T-cell (primary cell): ENCODE data around the gene SELENOI. TPM values are rescaled to one million over a fixed set of nuclear protein-coding genes. Genes with fewer than 3 reads are reported as not detected.

Experiments used
- ATAC-seq, 4 experiments: fragments of 200-7000 bp in 3 of 4; fragments of 150-1000 bp in 1 of 4; cut with Tn5 transposase; replicated peaks in 1 of 4; 1 replicate in 3 of 4; 2 replicates in 1 of 4; pipeline ENCODE4 v1.10.0; 2021; ENCODE audit warnings: moderate library complexity in 3 of 4, mild to moderate bottlenecking in 2 of 4, moderate number of reproducible peaks in 1 of 4
- CTCF ChIA-PET, 2 donors: fragments of 300-600 bp; sonication (Branson Sonifier 250); formaldehyde crosslinking; loops; one replicate each; lab custom pipeline; 2022; ENCODE audit warnings: antibody characterized with exemption in 2 of 2; lab: Charles Lee
- POLR2A ChIA-PET, 2 donors: fragments of 300-600 bp; sonication (Branson Sonifier 250); formaldehyde crosslinking; loops; one replicate each; lab custom pipeline; 2022; ENCODE audit warnings: antibody characterized with exemption in 2 of 2; lab: Charles Lee
- DNase-seq, 35 experiments: peaks; one replicate each; pipeline versions ENCODE4 v3.0.0 to v3.0.0-alpha.2; 2013 to 2023
- H3K27ac ChIP-seq: one replicate; pipeline ENCODE4 v1.5.1; 2013; ENCODE audit warnings: low read length
- H3K27me3 ChIP-seq, 2 experiments: replicated peaks in 1 of 2; 1 replicate in 1 of 2; 2 replicates in 1 of 2; pipeline versions ENCODE4 v1.6.1 to v1.7.0; 2013; ENCODE audit warnings: low read length in 1 of 2, mixed read lengths in 1 of 2; ENCODE audit not compliant: control insufficient read depth in 2 of 2, insufficient read depth in 2 of 2; ENCODE audit errors: extremely low read depth in 1 of 2
- H3K36me3 ChIP-seq, 2 donors: 1 replicate in 1 of 2; 2 replicates in 1 of 2; pipeline versions ENCODE4 v1.6.1 to v1.7.0; 2013; ENCODE audit warnings: low read length in 1 of 2; ENCODE audit not compliant: control insufficient read depth in 2 of 2, insufficient read depth in 1 of 2; ENCODE audit errors: extremely low read depth in 1 of 2
- H3K4me1 ChIP-seq, 2 experiments: 1 replicate in 1 of 2; 2 replicates in 1 of 2; pipeline versions ENCODE4 v1.6.1 to v1.7.0; 2013; ENCODE audit warnings: low read length in 2 of 2, mixed read lengths in 1 of 2; ENCODE audit not compliant: insufficient read depth in 2 of 2, control insufficient read depth in 1 of 2; ENCODE audit errors: extremely low read depth in 1 of 2
- H3K4me3 ChIP-seq, 2 donors: 1 replicate in 1 of 2; 2 replicates in 1 of 2; pipeline versions ENCODE4 v1.5.1 to v1.7.0; 2013; ENCODE audit warnings: mild to moderate bottlenecking in 2 of 2, low read length in 1 of 2, moderate library complexity in 1 of 2; ENCODE audit not compliant: control insufficient read depth in 1 of 2; ENCODE audit errors: extremely low read depth in 1 of 2
- H3K9me3 ChIP-seq: 2 replicates; pipeline ENCODE4 v1.7.0; 2013
- H3K27ac Mint-ChIP-seq, 2 donors: one replicate each; pipeline ENCODE4 v1.8.0; 2020 to 2021; ENCODE audit warnings: mild to moderate bottlenecking in 2 of 2, mixed read lengths in 2 of 2
- H3K27me3 Mint-ChIP-seq, 2 donors: one replicate each; pipeline ENCODE4 v1.8.0; 2021 to 2022; ENCODE audit warnings: mixed read lengths in 2 of 2
- H3K36me3 Mint-ChIP-seq: one replicate; pipeline ENCODE4 v1.8.0; 2021; ENCODE audit warnings: mixed read lengths
- H3K4me1 Mint-ChIP-seq, 3 donors: one replicate each; pipeline ENCODE4 v1.8.0; 2020 to 2022; ENCODE audit warnings: mixed read lengths in 3 of 3, mild to moderate bottlenecking in 1 of 3
- H3K4me3 Mint-ChIP-seq, 3 donors: one replicate each; pipeline ENCODE4 v1.8.0; 2020 to 2022; ENCODE audit warnings: mild to moderate bottlenecking in 3 of 3, mixed read lengths in 3 of 3, moderate library complexity in 3 of 3
- H3K9me3 Mint-ChIP-seq, 3 donors: one replicate each; pipeline ENCODE4 v1.8.0; 2020 to 2022; ENCODE audit warnings: mixed read lengths in 3 of 3
- WGBS: methylation state at CpG from one replicate; pipeline ENCODE4 v1.1.5; 2013; ENCODE audit warnings: missing lambda C conversion rate; ENCODE audit not compliant: insufficient coverage; 5-methylcytosine and 5-hydroxymethylcytosine counted together
- total RNA-seq, 35 experiments: library from RNA in 6 of 35; stranded (reverse) in 6 of 35; fragments of 120-200 nt in 1 of 35; gene quantifications; one replicate each; pipeline versions ENCODE4 v1.2.1 to v1.2.4 and lab custom pipeline; 2013 to 2026

SELENOI gene
- total RNA-seq, 5 donors from 2014 or later (not counting 1 experiment from before 2014, with no cell fraction given), result 18.3 to 37.1 (median 22.0) TPM

DNA sequence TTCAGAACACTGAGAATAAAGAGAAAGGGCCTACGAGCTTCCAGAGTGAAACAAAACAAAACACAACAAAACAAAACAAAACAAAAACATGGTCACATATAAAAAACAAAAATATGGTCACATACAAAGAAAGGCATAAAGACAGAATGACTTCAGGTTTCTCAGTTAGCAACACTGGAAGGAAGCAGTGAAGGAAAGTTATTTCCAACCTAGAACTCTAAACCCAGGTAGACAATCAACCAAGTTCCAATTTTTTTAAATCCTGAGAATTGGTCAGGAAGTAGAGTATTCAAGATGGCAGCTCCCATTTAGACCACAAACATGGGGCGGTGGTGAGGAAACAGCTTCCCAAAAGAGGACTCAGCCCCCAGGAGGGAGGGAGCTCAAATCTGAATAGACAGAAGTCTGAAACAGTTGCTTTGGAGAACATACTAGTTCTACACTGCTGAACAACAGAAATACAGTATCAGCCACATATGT lies 64.9 kb downstream of the SELENOI start:
- ChIA-PET POLR2A (no interaction called here), CTCF (no interaction called here)
- H3K36me3 Mint-ChIP-seq, result no peaks in the 10 kb centered on the region
- no CpG with 5 or more reads among the region's 2 CpGs for WGBS
- no peak overlapping the region for H3K27ac Mint-ChIP-seq
- no peaks in the 10 kb centered on the region for H3K9me3 Mint-ChIP-seq
- no peaks in the 10 kb centered on the region for H3K36me3 ChIP-seq
- H3K4me1 ChIP-seq, result no peaks in the 10 kb centered on the region
- H3K4me3 ChIP-seq, result no peak overlapping the region
- peaks cover 14% of the 10 kb centered on the region in 2 donors for H3K27me3 Mint-ChIP-seq
- DNase-seq, result no peak
- H3K4me1 Mint-ChIP-seq, result peaks cover 7 to 9% (median 9%) of the 10 kb centered on the region in 3 donors
- H3K4me3 Mint-ChIP-seq, result no peak overlapping the region
- no peaks in the 10 kb centered on the region for H3K9me3 ChIP-seq
- H3K27ac ChIP-seq, result no peak overlapping the region
- no peak for ATAC-seq
- H3K27me3 ChIP-seq, result peaks cover 0 to 6% of the 10 kb centered on the region in 2 experiments

DNA sequence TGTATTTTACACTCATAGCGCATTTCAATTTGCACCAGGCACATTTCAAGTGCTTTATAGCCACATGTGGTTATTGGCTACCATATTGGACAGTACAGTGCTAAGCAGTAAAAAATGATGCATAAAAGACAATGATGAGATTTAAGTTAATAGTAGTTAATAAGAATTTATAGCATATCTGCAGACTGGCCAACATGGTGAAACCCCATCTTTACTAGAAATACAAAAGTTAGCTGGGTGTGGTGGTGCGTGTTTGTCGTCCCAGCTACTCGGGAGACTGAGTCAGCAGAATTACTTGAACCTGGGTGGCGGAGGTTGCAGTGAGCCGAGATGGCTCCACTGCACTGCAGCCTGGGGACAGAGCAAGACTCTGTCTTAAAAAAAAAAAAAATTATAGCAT lies 65.5 kb downstream of the SELENOI start:
- CTCF ChIA-PET, result no interaction called here
- peak overlapping the region in 2 of 3 donors; percentile 66 to 69 for H3K4me3 Mint-ChIP-seq
- ATAC-seq, result no peak
- H3K27ac Mint-ChIP-seq, result no peak overlapping the region
- no peaks in the 10 kb centered on the region for H3K4me1 ChIP-seq
- no peaks in the 10 kb centered on the region for H3K36me3 ChIP-seq
- peaks cover 7 to 9% (median 9%) of the 10 kb centered on the region in 3 donors for H3K4me1 Mint-ChIP-seq
- H3K27me3 ChIP-seq, result peaks cover 0 to 6% of the 10 kb centered on the region in 2 experiments
- H3K27me3 Mint-ChIP-seq, result peaks cover 14% of the 10 kb centered on the region in 2 donors
- POLR2A ChIA-PET, result no interaction called here
- H3K9me3 ChIP-seq, result no peaks in the 10 kb centered on the region
- no peak for DNase-seq
- H3K9me3 Mint-ChIP-seq, result no peaks in the 10 kb centered on the region
- no peak overlapping the region for H3K4me3 ChIP-seq
- H3K27ac ChIP-seq, result no peak overlapping the region
- H3K36me3 Mint-ChIP-seq, result no peaks in the 10 kb centered on the region
- 93% methylated on average over 3 of the region's 6 CpGs for WGBS

DNA sequence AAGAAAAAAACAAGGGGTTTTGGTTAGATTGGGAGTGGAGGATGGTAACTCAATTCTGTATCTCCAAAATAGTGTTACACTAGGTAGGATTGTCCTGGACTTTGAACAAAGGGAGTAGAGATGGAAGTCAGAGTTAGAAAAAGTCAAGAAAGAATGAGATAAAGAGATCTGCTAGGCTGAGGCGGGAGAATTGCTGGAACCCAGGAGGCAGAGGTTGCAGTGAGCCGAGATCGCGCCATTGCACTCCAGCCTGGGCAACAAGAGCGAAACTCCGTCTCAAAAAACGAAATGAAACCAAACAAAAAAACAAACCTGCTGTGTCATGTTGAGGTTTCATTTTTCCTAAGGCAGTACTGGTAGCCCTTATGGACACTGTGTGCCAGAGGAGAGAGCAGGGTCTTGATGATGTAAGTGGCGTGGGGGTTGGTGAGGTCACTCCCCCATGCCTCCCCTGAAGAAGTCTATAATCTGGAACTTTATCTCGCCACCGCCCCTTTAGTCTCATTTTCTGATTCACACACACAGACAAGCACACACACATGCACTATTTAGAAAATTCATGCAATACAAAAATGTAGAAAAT lies 66.2 kb downstream of the SELENOI start:
- H3K36me3 Mint-ChIP-seq, result no peaks in the 10 kb centered on the region
- Histone ChIP-seq H3K27ac (no peak overlapping the region), H3K27me3 (peaks cover 0 to 3% of the 10 kb centered on the region in 2 experiments), H3K9me3 (no peaks in the 10 kb centered on the region), H3K36me3 (no peaks in the 10 kb centered on the region), H3K4me3 (peak overlapping the region in 1 of 2 donors; percentile 13), H3K4me1 (no peaks in the 10 kb centered on the region)
- peaks cover 10 to 14% of the 10 kb centered on the region in 2 donors for H3K27me3 Mint-ChIP-seq
- H3K4me1 Mint-ChIP-seq, result peaks cover 7 to 9% (median 9%) of the 10 kb centered on the region in 3 donors
- peak overlapping the region; percentile 59 to 69 (median 66) for H3K4me3 Mint-ChIP-seq
- ChIA-PET CTCF (no interaction called here), POLR2A (no interaction called here)
- H3K9me3 Mint-ChIP-seq, result no peaks in the 10 kb centered on the region
- H3K27ac Mint-ChIP-seq, result peak overlapping the region in 1 of 2 donors; percentile 2
- ATAC-seq, result peak in 1 of 4 experiments; percentile 9
- WGBS, result 73% methylated on average over 4 of the region's 10 CpGs
- DNase-seq, result no peak

DNA sequence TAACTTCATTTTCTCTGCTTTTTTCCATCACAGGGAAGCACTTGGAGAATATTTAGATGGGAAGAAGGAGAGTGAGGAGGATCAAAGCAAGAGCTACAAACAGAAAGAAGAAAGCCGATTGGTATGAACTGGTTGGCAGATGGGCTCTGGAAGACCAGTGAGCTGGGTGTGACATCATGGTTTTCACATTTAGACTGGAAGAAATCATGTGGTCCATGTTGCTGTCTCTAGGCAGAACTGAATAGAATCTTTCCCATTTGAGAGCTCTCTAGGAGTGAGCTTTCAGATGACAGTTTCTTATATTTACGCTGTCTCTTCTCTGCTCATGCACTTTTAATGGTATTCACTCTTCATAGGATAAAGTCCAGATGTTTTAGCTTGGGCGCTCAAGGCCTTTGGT lies 68.4 kb downstream of the SELENOI start:
- Histone ChIP-seq H3K27ac (no peak overlapping the region), H3K4me1 (no peaks in the 10 kb centered on the region), H3K9me3 (no peaks in the 10 kb centered on the region), H3K4me3 (no peak overlapping the region), H3K27me3 (peaks cover 0 to 4% of the 10 kb centered on the region in 2 experiments), H3K36me3 (no peaks in the 10 kb centered on the region)
- ChIA-PET POLR2A (no interaction called here), CTCF (no interaction called here)
- ATAC-seq (no peak), DNase-seq (no peak)
- no peak overlapping the region for H3K27ac Mint-ChIP-seq
- peaks cover 7 to 9% (median 9%) of the 10 kb centered on the region in 3 donors for H3K4me1 Mint-ChIP-seq
- peaks cover 0 to 4% of the 10 kb centered on the region in 2 donors for H3K27me3 Mint-ChIP-seq
- 100% methylated on average over 3 of the region's 3 CpGs for WGBS
- H3K36me3 Mint-ChIP-seq, result no peaks in the 10 kb centered on the region
- no peak overlapping the region for H3K4me3 Mint-ChIP-seq
- H3K9me3 Mint-ChIP-seq, result no peaks in the 10 kb centered on the region

DNA sequence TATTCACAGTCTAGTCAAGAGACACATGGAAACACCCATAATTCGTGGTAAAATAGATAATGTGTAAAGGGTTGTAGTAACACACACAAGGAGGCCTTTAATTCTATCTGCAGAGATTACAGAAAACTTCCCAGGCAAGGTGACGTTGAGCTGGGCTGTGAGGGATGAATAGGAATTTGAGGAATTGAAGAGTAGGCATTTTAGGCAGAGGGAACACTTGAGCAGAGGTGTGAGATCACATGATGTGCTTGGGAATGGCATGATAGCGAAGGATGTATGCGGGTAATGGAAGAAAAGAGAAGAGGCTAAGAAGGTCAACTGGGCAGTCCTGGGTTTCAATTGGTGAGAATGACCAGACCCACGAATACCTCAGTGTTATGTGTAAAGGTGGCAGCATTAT lies 76.0 kb downstream of the SELENOI start:
- Histone ChIP-seq H3K27me3 (peaks cover 0 to 4% of the 10 kb centered on the region in 2 experiments), H3K4me1 (no peaks in the 10 kb centered on the region), H3K36me3 (no peaks in the 10 kb centered on the region), H3K4me3 (no peak overlapping the region), H3K27ac (no peak overlapping the region), H3K9me3 (no peaks in the 10 kb centered on the region)
- H3K27ac Mint-ChIP-seq, result no peak overlapping the region
- POLR2A ChIA-PET, result no interaction called here
- no peak overlapping the region for H3K4me3 Mint-ChIP-seq
- no peak for DNase-seq
- no peak for ATAC-seq
- CTCF ChIA-PET, result no interaction called here
- H3K27me3 Mint-ChIP-seq, result peaks cover 0 to 3% of the 10 kb centered on the region in 2 donors
- H3K4me1 Mint-ChIP-seq, result no peaks in the 10 kb centered on the region
- H3K9me3 Mint-ChIP-seq, result peaks cover 0 to 3% (median 0%) of the 10 kb centered on the region in 3 donors
- 78% methylated on average over 5 of the region's 5 CpGs for WGBS
- no peaks in the 10 kb centered on the region for H3K36me3 Mint-ChIP-seq

DNA sequence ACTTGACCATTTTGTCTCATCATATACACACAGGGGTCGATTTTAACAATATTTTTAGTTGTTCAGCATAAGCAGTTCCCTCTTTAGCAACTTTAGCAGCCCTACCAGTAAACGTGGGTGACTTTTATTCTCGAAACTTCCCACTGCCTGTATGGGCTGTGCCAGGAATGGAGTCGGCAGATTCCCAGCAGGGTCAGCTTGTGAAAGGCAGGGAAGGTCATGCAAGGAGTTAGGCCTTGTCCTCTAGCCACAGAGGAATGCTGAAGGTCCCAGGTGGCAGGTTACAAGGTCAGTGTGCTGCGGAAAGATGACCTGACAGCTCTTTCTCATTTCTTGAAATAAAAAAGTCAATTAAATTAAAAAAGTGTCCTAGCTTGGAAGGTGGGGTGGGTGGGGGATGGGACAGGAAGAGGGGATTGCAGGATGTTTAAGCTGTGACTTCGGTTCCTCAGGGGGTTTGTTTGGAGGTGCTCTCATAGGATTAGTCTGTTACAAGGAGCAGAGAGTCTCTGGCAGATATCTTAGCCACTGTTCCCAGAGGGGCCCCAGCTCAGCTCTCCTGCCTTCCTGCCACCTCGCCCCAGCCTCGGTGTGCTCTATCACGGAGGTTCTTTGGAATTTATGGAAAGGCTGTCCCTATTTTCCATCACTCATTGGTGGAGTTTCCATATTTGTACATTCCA lies 77.1 kb downstream of the SELENOI start:
- ATAC-seq (no peak), DNase-seq (no peak)
- H3K4me3 Mint-ChIP-seq, result no peak overlapping the region
- peaks cover 0 to 3% (median 0%) of the 10 kb centered on the region in 3 donors for H3K9me3 Mint-ChIP-seq
- Histone ChIP-seq H3K27me3 (peaks cover 0 to 2% of the 10 kb centered on the region in 2 experiments), H3K4me3 (no peak overlapping the region), H3K9me3 (no peaks in the 10 kb centered on the region), H3K27ac (no peak overlapping the region), H3K4me1 (no peaks in the 10 kb centered on the region), H3K36me3 (no peaks in the 10 kb centered on the region)
- no peaks in the 10 kb centered on the region for H3K4me1 Mint-ChIP-seq
- ChIA-PET POLR2A (no interaction called here), CTCF (no interaction called here)
- H3K27me3 Mint-ChIP-seq, result peaks cover 0 to 3% of the 10 kb centered on the region in 2 donors
- H3K27ac Mint-ChIP-seq, result no peak overlapping the region
- no peaks in the 10 kb centered on the region for H3K36me3 Mint-ChIP-seq
- WGBS, result 68% methylated on average over 4 of the region's 9 CpGs
